ENCODE data around the gene CLEC1B.

DNA sequence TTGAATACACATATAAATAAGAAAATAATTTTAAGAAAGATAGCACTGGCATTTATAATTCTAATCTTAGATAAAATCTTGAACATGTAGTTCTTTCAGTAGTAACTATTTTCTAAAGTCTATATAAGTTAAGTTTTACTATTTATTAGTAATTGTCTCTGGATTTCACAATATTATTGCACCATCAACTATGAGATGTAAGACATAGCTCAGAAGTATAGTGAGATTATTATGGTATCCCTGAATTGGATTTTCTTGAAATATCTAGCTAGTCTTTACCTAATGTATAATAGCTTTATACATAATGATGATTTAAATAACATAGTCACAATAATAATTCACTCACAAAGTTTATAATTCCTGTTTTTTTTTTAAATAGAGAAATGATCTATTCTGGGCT, 21.0 kb downstream of the CLEC1B start:
- TF ChIP-seq EZH2 (IDR thresholded peaks at IDR 0.05; ENCODE audit: insufficient read depth, poor library complexity, severe bottlenecking) (no peak), EZH2phosphoT487 (IDR thresholded peaks at IDR 0.05; ENCODE audit: insufficient read depth, low read depth) (no peak)
